NCI-H128 (cell line): ENCODE data around the gene MSTN.
"Not testable (repeated sequence)": the region's sequence is repeated elsewhere in the genome, so short reads cannot be mapped to it uniquely, and the experiment has no call there.

Experiments
- DNase-seq: peaks from one replicate; lab custom pipeline; 2025; ENCODE audit not compliant: unreplicated experiment; lab: John Stamatoyannopoulos, UW

MSTN gene

GRCh38 chr2:190065839-190066238 is 3.3 kb upstream of the MSTN start:
- DNase-seq, result no peak

DNA sequence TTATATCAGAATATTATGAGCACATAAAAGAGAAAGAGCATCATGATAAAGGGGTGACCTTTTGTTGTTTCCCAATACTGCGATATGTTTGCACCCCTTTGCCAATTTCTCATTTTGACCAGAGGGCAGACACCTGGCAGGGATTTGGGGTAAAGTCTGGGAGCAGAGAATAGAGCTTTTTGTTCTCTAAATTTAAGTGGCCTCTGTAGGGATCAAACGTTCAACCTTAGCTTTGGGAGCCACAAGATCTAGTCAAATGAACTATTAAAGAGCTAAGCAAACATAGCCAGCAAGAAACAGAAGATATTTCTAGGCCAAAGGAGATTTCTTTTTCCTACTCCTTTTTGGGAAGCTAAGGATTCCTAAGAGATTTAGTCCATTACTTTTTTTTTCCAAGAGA is 1.1 kb upstream of the MSTN start:
- DNase-seq, result no peak

- DNase-seq, result no peak
Measured at GRCh38 chr2:190062053-190062452, 476 bp downstream of the MSTN start.

GRCh38 chr2:190060626-190061025 is 1.9 kb downstream of the MSTN start:
- no peak for DNase-seq

DNA sequence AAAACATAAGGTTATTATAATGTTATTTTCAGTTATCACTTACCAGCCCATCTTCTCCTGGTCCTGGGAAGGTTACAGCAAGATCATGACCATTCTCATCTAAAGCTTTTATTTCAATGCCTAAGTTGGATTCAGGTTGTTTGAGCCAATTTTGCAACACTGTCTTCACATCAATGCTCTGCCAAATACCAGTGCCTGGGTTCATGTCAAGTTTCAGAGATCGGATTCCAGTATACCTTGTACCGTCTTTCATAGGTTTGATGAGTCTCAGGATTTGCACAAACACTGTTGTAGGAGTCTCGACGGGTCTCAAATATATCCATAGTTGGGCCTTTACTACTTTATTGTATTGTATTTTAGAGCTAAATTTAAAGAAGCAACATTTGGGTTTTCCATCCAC is 2.5 kb downstream of the MSTN start:
- DNase-seq, result no peak

- no peak for DNase-seq
Measured at GRCh38 chr2:190053426-190053825, 9.1 kb downstream of the MSTN start.

GRCh38 chr2:190052307-190052706 is 10.2 kb downstream of the MSTN start:
- no peak for DNase-seq

DNA sequence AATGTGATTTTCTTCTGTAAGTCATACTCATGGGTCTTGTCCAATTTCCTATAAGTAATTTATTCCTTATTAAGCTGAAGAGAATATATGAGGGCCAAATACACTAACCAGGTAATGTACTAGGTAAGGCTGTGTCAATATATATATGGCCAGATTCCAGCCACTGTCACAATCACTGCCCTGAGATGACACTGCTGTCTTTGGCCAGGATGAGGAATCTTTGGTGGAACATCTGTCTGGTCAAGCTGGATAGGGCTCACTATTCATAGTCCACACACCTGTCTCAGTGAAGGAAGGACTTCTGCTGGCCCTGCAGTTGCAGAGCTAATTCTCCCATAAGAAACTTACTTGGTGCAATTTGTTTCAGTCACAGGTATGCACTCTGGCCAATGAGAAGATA is 11.3 kb downstream of the MSTN start:
- no peak for DNase-seq

GRCh38 chr2:190050001-190050400 is 12.5 kb downstream of the MSTN start:
- no peak for DNase-seq

DNA sequence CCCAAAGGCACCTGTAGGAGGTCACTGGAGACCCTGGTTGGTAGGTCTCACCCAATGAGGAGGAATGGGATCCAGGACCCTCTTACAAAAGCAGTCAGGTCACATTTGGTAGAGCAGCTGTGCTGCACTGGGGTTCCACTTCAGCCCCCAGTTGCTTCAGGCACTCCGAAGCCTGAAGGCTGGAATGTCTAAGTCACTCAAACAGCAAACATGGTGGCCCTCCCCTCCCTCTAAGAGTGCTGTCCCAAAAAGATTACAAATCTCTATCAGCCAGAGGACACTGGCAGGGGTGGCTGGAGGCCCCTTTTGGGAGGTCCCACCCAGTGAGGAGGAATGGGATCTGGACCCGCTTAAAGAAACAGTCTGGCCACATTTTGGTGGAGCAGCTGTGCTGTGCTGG is 17.7 kb downstream of the MSTN start:
- no peak for DNase-seq

- no peak for DNase-seq
Measured at GRCh38 chr2:190043441-190043840, 19.1 kb downstream of the MSTN start.

GRCh38 chr2:190036071-190036470 is 26.5 kb downstream of the MSTN start:
- DNase-seq, result no peak

- DNase-seq, result not testable (repeated sequence)
Measured at GRCh38 chr2:190034417-190034816, 28.1 kb downstream of the MSTN start.

DNA sequence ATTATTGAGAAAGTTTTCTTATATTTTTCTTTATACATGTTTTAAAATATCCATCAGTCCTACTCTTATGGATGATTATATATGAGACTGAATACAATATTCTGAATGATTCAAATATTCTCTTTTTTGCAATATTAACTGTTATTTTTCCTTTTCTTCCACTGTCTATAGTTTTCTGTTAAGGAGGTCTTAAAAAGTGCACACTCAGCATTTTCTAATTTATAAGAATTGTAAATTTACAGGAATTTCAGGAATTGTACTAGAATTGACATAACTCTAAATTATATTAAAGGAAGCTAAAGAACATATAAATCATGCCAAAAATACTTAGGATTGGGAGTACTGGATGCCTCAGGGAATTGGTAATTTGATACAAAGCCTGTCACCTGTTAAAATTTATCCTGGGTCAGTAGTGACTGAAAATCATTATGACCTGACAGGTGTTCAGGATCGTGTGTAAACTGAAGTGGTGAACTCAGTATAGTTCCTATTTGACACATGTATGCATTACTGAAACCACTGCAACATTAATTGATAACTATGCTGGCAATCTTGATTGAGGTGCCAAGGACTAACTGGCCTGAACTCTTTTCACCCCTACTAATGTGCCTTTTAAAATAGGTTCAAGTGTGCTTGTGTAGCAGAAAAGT is 30.4 kb downstream of the MSTN start:
- no peak for DNase-seq

DNA sequence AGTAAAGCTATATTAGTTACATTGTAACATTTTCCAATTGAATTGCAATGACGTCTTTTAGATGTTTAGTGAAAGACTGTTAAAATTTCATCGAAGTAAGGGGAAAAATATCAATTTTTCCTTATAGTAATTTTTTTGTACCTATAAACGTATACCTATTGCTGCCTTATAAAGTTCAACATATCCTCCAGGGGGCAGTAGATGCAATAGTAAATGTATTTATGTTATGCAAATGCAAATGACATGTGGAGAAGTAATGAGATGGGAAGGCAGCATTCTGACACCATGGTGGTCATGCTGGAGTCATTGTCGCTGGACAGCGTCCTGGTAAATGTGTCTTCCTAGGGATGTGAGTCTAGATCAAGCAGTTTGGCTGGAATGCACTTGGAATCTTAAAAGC is 38.7 kb downstream of the MSTN start:
- DNase-seq, result no peak

- DNase-seq, result no peak
Measured at GRCh38 chr2:190020720-190021119, 41.8 kb downstream of the MSTN start.

DNA sequence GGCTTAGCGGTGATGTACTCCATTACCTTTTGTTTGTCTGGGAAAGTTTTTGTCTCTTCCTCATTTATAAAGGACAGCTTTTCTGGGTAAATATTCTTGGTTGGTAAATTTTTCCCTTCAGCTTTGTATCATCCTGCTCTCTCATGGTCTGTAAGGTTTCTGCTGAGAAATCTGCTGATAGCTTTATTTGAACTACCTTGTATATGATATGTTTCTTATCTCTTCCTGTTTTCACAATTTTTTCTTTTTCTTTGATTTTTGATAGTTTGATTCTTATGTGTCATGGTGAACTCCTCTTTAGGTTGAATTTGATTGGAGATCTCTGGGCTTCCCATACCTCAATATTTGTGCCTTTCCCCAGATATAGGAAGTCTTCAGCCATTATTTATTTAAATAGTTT is 44.7 kb downstream of the MSTN start:
- DNase-seq, result no peak

GRCh38 chr2:190015969-190016368 is 46.6 kb downstream of the MSTN start:
- not testable (repeated sequence) for DNase-seq
